Posterior cingulate gyrus (tissue), 11 donors: ENCODE results near the gene NAA20.

Experiments used
- DNase-seq, 10 donors: peaks; one replicate each; pipeline versions ENCODE4 v3.0.0 to v3.0.0-alpha.2; 2020 to 2021; ENCODE audit warnings: mixed read lengths in 3 of 10
- intact Hi-C: fragments of 100-400 bp; cut with DNase I; formaldehyde crosslinking; loops from one replicate; pipeline ENCODE4 v1.15.1; 2023

Gene NAA20

GRCh38 chr20:20060234-20060998 is 43.3 kb downstream of the NAA20 start:
- DNase-seq, result no peak
- intact Hi-C loops, result no loop called here

DNA sequence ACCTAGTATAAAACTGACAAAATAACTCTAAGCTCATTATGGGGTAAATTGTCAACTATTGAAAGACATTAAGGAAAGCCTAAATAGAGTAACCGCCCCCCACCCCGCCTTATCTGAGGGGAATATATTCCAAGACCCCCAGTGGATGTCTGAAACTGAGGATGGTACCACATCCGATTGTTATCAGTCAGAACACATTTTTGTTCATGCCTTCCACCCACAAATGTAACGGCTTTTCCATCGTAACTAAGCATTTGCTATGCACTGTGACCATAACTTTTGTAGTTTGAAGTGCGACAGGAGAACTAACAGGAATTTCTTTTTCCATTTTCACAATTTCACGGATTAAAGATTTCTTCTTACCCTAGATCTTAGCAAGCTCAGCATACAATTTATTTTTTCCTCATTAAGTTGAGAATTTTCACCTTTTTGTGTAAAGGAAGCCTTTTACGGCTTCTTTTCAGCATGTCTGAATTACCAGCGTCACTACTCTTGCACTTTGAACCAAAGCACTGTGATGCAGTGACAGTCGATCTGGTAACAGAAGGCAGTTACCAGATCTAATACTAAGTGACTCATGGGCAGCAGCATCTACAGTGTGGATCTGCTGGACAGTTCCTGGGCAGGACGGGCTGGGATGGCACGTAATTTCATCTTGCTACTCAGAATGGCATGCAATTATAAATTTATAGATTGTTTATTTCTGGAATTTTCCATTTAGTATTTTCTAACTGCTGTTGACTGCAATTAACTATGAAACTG is 47.0 kb downstream of the NAA20 start:
- DNase-seq, result no peak
- intact Hi-C loops, result no loop called here

- intact Hi-C loops, result no loop called here
- no peak for DNase-seq
These were observed 48.2 kb downstream of the NAA20 start for GRCh38 chr20:20065361-20065760.

DNA sequence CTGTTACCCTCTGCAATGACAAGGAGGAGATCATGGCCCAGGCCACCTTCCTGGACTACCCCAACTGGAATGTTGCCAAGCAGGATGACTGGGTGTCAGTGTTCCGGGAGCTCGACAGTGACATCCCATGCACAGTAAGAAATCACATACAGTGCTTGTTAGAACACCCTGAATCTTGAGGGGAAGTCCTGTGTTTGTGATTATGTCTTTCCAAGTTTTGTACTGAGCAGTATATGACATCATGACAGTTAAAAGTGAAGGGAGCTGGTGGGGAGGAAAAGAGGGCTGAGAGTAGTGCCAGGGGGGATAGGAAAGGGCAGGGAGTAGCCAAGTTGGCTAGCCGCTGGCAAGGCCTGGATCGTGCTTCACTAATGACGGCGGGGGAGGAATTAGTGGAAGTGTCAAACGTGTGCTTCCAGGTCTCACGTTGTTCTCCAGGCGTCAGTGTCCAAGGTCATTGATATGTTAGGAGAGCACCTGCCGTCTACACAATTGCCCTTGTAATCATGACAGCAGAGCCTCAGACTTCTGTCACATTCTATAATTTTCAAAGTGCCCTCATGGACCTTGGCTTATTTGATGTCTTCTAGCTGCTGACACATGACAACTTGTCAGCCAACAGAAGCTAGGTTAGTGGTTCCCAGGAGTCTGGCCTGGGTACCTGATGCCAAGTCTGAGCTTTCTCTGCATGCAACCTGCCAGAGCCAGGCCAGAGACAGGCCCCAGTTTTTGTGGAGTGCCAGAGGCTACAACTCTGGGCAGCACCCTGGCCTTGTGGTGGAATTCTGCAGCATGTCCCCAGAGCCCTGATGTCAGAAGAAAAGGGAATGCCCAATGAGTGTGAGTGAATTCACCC is 53.9 kb downstream of the NAA20 start:
- intact Hi-C loops, result no loop called here

GRCh38 chr20:20073801-20074371 is 56.7 kb downstream of the NAA20 start:
- intact Hi-C loops, result no loop called here
- DNase-seq, result peak in 1 of 10 donors; percentile 82

More for the DNA sequence above, 53.9 kb downstream of the NAA20 start:
- DNase-seq, result no peak

- no peak for DNase-seq
- intact Hi-C loops, result no loop called here
These were observed 57.9 kb downstream of the NAA20 start for GRCh38 chr20:20075032-20075431.

- peak; percentile 55 to 97 (median 78) for DNase-seq
- intact Hi-C loops, result no loop called here
These were observed 59.3 kb downstream of the NAA20 start for GRCh38 chr20:20076297-20077065.

DNA sequence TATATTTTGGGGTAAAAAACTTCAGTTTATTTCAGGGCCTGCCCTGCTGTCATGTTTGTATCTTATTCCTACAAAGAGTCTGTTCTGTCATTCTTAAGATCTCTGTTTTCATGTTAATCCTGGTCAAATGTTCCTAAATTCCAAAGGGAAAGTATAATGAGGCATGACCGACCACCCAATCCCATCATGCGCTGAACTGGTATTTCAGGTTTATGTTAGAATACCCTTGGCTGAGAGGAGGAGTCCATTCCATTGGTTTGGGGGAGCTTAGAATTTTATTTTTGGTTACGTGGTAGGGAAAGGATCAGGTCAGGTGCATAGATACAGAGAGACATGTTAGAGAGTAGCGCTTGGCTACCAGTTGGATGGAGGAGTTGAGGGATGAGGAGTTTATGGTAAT is 60.9 kb downstream of the NAA20 start:
- DNase-seq, result no peak

DNA sequence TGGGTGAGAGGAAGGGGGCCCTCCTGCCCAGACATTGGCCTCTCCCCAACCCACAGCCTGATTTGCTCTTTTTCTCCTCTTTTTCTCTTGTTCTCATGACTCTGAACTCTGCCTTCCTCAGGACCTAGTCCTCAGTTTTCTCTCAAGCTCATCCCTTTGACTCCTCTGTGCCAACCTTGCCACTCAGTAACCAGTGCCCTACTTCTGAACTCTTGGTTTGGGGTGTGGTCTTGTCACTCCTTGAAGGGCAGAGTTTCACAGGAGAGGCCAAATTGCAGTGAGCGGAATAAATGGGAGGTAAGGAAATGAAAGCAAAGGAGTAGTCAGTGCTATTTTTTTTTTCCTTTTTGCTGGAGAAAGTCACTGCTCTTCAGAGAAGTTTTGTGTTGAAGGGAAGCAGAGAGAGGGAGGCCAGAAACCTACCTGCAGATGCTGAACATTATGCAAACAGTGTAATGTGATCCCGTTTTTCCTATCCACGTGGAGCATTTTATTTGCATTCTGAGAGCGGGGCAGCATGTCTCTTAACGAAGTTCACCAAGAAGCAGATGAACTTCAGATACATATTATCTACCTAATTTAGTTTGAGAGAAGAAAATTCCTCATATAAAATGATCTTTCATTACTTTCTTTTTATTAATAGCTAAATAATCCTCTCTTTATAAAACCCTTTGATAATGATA is 62.1 kb downstream of the NAA20 start:
- intact Hi-C loops, result no loop called here
- no peak for DNase-seq

More for the DNA sequence above, 60.9 kb downstream of the NAA20 start:
- intact Hi-C loops, result no loop called here
